K562 (cell line): ENCODE results near the gene RGL4. TPM values are rescaled to one million over a fixed set of nuclear protein-coding genes. Genes with fewer than 3 reads are reported as not detected.

Source experiments
- ATAC-seq: fragments of 200-7000 bp; cut with Tn5 transposase; 3 replicates; pipeline ENCODE4 v1.9.1; 2020; ENCODE audit warnings: moderate library complexity
- BruUV-seq: library from RNA; stranded (reverse); fragments of 400-500 nt; replicated peaks from 2 replicates; lab custom pipeline; 2021; lab: Mats Ljungman, UMichigan
- CTCF ChIA-PET: fragments of 300-600 bp; formaldehyde crosslinking; extraction: SDS; loops from one replicate; lab custom pipeline; 2021; ENCODE audit warnings: low intra/inter-chr PET ratio; lab: Yijun Ruan, JAX
- POLR2A ChIA-PET: fragments of 300-600, 350-650 bp; sonication (Branson Sonifier 250); formaldehyde crosslinking; extraction: SDS; loops from one replicate; lab custom pipeline; 2021; ENCODE audit warnings: antibody characterized with exemption, inconsistent platforms; lab: Yijun Ruan, JAX
- DNase-seq, 4 experiments: peaks; one replicate each; pipeline versions ENCODE4 v3.0.0 to v3.0.0-alpha.2; 2011 to 2018; ENCODE audit warnings: low spot score in 3 of 4, mixed read lengths in 3 of 4; ENCODE audit errors: extremely low read depth in 1 of 4
- FAIRE-seq: peaks from 2 replicates; lab custom pipeline; 2011; peaks lifted over from hg19 to GRCh38; lab: Jason Lieb, UNC
- H2AFZ ChIP-seq: 2 replicates; pipeline ENCODE4 v1.6.0; 2011; ENCODE audit warnings: low read depth, low read length, control low read depth, inconsistent platforms
- H3K27ac ChIP-seq: fragments of 200-600 bp; 3 replicates; pipeline ENCODE4 v1.8.0; 2011; ENCODE audit warnings: low read depth, mild to moderate bottlenecking, control low read depth, inconsistent platforms, low read length, moderate library complexity, mixed read lengths; ENCODE audit errors: extremely low read depth
- H3K27me3 ChIP-seq, 2 experiments: fragments of 300-600 bp in 1 of 2; 2 replicates in 1 of 2; 3 replicates in 1 of 2; pipeline versions ENCODE4 v1.6.0 to v1.8.0; 2011; ENCODE audit warnings: inconsistent platforms in 2 of 2, low read length in 2 of 2, mild to moderate bottlenecking in 1 of 2, mixed read lengths in 1 of 2, moderate library complexity in 1 of 2; ENCODE audit not compliant: control insufficient read depth in 2 of 2, insufficient read depth in 2 of 2
- H3K36me3 ChIP-seq: fragments of 300-600 bp; 3 replicates; pipeline ENCODE4 v1.8.0; 2011; ENCODE audit warnings: mild to moderate bottlenecking, low read length, inconsistent platforms; ENCODE audit not compliant: control insufficient read depth, insufficient read depth
- H3K4me1 ChIP-seq, 2 experiments: fragments of 200-600 bp in 1 of 2; replicated peaks in 1 of 2; 2 replicates in 1 of 2; 3 replicates in 1 of 2; pipeline versions ENCODE4 v1.5.1 to v1.8.0; 2011; ENCODE audit warnings: inconsistent platforms in 2 of 2, low read length in 2 of 2, mild to moderate bottlenecking in 1 of 2, mixed read lengths in 1 of 2, moderate library complexity in 1 of 2; ENCODE audit not compliant: control insufficient read depth in 2 of 2, insufficient read depth in 2 of 2
- H3K4me2 ChIP-seq: 2 replicates; pipeline ENCODE4 v1.6.1; 2011; ENCODE audit warnings: low read length, control low read depth, inconsistent platforms, mixed read lengths; ENCODE audit not compliant: insufficient read depth
- H3K4me3 ChIP-seq: fragments of 200-600 bp; sonication (generic), shearing (Covaris generic); 2 replicates; pipeline ENCODE4 v1.5.1; 2016; ENCODE audit warnings: control low read depth, inconsistent platforms
- H3K79me2 ChIP-seq: fragments of 200-600 bp; 3 replicates; pipeline ENCODE4 v1.8.0; 2011; ENCODE audit warnings: low read length, inconsistent platforms; ENCODE audit not compliant: control insufficient read depth, insufficient read depth
- H3K9ac ChIP-seq, 2 experiments: 2 replicates each; pipeline versions ENCODE4 v1.6.0 to v1.6.1; 2011; ENCODE audit warnings: low read depth in 2 of 2, low read length in 2 of 2, control low read depth in 1 of 2, inconsistent platforms in 1 of 2, mild to moderate bottlenecking in 1 of 2, mixed read lengths in 1 of 2; ENCODE audit not compliant: insufficient read depth in 1 of 2
- H3K9me1 ChIP-seq: one replicate; pipeline ENCODE4 v1.6.0; 2011; ENCODE audit warnings: inconsistent platforms, mild to moderate bottlenecking, low read length, moderate library complexity; ENCODE audit not compliant: control insufficient read depth, insufficient read depth
- H3K9me3 ChIP-seq: replicated peaks from 2 replicates; pipeline ENCODE4 v1.5.1; 2011; ENCODE audit warnings: low read depth, low read length, inconsistent platforms; ENCODE audit not compliant: control insufficient read depth, insufficient read depth
- H4K20me1 ChIP-seq: replicated peaks from 2 replicates; pipeline ENCODE4 v1.6.1; 2011; ENCODE audit warnings: low read length, inconsistent platforms, mixed read lengths; ENCODE audit not compliant: control insufficient read depth, insufficient read depth
- CEBPB ChIP-seq: fragments of 450-650 bp; IDR thresholded peaks from 2 replicates; pipeline ENCODE4 v1.6.1; 2016; ENCODE audit warnings: missing genetic modification characterization, missing compliant biosample characterization
- IFI16 ChIP-seq: fragments of 250-450 bp; sonication (Bioruptor Pico); IDR thresholded peaks from 2 replicates; pipeline ENCODE4 v2.1.2; 2022; ENCODE audit warnings: mild to moderate bottlenecking, inconsistent platforms
- ILK ChIP-seq: fragments of 450-650 bp; IDR thresholded peaks from 2 replicates; pipeline ENCODE4 v1.6.1; 2016; ENCODE audit warnings: missing genetic modification characterization, low read depth, mild to moderate bottlenecking, missing compliant biosample characterization, moderate library complexity, borderline replicate concordance
- RBBP5 ChIP-seq: fragments of 200-600 bp; sonication (generic); IDR thresholded peaks from 2 replicates; pipeline ENCODE4 v1.6.1; 2012; ENCODE audit warnings: borderline replicate concordance, mild to moderate bottlenecking, low read length, control low read depth, inconsistent platforms; ENCODE audit not compliant: insufficient read depth, poor library complexity, severe bottlenecking
- ZBTB7A ChIP-seq: IDR thresholded peaks from 2 replicates; pipeline ENCODE4 v1.6.1; 2011; ENCODE audit warnings: low read depth, mild to moderate bottlenecking, low read length, moderate library complexity, borderline replicate concordance; ENCODE audit not compliant: control insufficient read depth
- ZFP36 ChIP-seq: fragments of 150-350 bp; IDR thresholded peaks from 2 replicates; pipeline ENCODE4 v1.6.1; 2018; ENCODE audit warnings: low read length, low read depth; ENCODE audit not compliant: partially characterized antibody
- ZNF274 ChIP-seq: IDR thresholded peaks from 2 replicates; pipeline ENCODE4 v1.6.1; 2011; ENCODE audit warnings: low read depth, mild to moderate bottlenecking, low read length, moderate library complexity, borderline replicate concordance
- ZNF395 ChIP-seq: fragments of 200-800 bp; sonication (Bioruptor generic); IDR thresholded peaks from 2 replicates; pipeline ENCODE4 v1.6.1; 2017; ENCODE audit warnings: missing genetic modification characterization, missing compliant biosample characterization
- WGBS: fragments of 100-300 bp; shearing (Covaris generic); methylation state at CpG from one replicate; pipeline ENCODE4 v1.1.6; 2016; ENCODE audit warnings: low coverage, mixed read lengths; ENCODE audit not compliant: insufficient coverage; ENCODE audit errors: missing lambda C conversion rate; 5-methylcytosine and 5-hydroxymethylcytosine counted together
- in situ Hi-C: fragments of 300-500 bp; cut with MboI; formaldehyde crosslinking; loops from 4 replicates; pipeline ENCODE4 v1.15.0; 2018; ENCODE audit warnings: inconsistent platforms, mixed read lengths
- intact Hi-C: fragments of 100-400 bp; cut with micrococcal nuclease; formaldehyde crosslinking; loops from 2 replicates; pipeline ENCODE4 v1.14.2; 2022
- polyA plus RNA-seq, 8 experiments: library from polyadenylated mRNA; depleted of rRNA in 4 of 8; stranded (reverse) in 5 of 8; unstranded in 3 of 8; fragments of >200 nt; fragmentation: Nextera tagmentation in 2 of 8; fragmentation: Illumina TruSeq in 1 of 8; extraction: Ambion mirVana in 2 of 8; extraction: Trizol in 1 of 8; gene quantifications; 2 replicates each; pipeline versions ENCODE4 v1.2.1 to v1.2.3, GENCODE V29; 2011 to 2014; ENCODE audit warnings: inconsistent platforms in 1 of 8, missing spikeins in 1 of 8
- total RNA-seq, 7 experiments: library from RNA; depleted of rRNA in 6 of 7; stranded (reverse); fragments of >200 nt in 6 of 7; fragmentation: Illumina TruSeq in 2 of 7; extraction: Trizol in 2 of 7; gene quantifications; 2 replicates each; pipeline versions ENCODE4 v1.2.1 to v1.2.3, GENCODE V29; 2011 to 2021; ENCODE audit warnings: low replicate concordance in 1 of 7

Gene RGL4
- total and polyA plus RNA-seq, 9 of the 15 experiments (the other 6 are each of a cell fraction or from before 2014, with no cell fraction given), result not detected

- CTCF ChIA-PET, result no interaction called here
- BruUV-seq, result no TSS peak
- intact Hi-C loops, result no loop called here
These were observed 2.2 kb upstream of the RGL4 start for GRCh38 chr22:23688571-23688970.

More at GRCh38 chr22:23688571-23688970, 2.2 kb upstream of the RGL4 start:
- H3K27me3 ChIP-seq, result no peaks in the 10 kb centered on the region
- no peak overlapping the region for H3K4me3 ChIP-seq
- H3K4me1 ChIP-seq, result peaks cover 13 to 16% of the 10 kb centered on the region in 2 experiments; a peak in 4 of 5 replicates
- in situ Hi-C loops, result no loop called here
- H3K9me1 ChIP-seq, result no peaks in the 10 kb centered on the region
- TF ChIP-seq ZNF395 (CRISPR knock-in tag) (no peak), ILK (tag) (no peak), ZFP36 (no peak), RBBP5 (no peak), CEBPB (tag) (no peak), ZNF274 (no peak), IFI16 (CRISPR knock-in tag) (no peak), ZBTB7A (no peak)
- POLR2A ChIA-PET, result no interaction called here
- H3K9me3 ChIP-seq, result no peaks in the 10 kb centered on the region
- H3K79me2 ChIP-seq, result no peaks in the 10 kb centered on the region
- H3K27ac ChIP-seq, result no peak overlapping the region
- H4K20me1 ChIP-seq, result no peaks in the 10 kb centered on the region
- FAIRE-seq (no peak), DNase-seq (no peak), ATAC-seq (no peak)
- no peak overlapping the region for H2AFZ ChIP-seq
- no peak overlapping the region for H3K9ac ChIP-seq
- H3K4me2 ChIP-seq, result no peak overlapping the region
- WGBS, result 82% methylated on average over 7 of the region's 9 CpGs
- H3K36me3 ChIP-seq, result peaks cover 14% of the 10 kb centered on the region; the same call in 2 of the 3 replicates
